GM06990 (cell line): ENCODE data around the gene MAN2C1.
"Not testable (repeated sequence)": the region's sequence is repeated elsewhere in the genome, so short reads cannot be mapped to it uniquely, and the experiment has no call there.

Experiments used
- DNase-seq: peaks from one replicate; pipeline ENCODE4 v3.0.0-alpha.2; 2011; ENCODE audit not compliant: insufficient read length; ENCODE audit errors: extremely low read depth
- H3K27me3 ChIP-seq: replicated peaks from 2 replicates; pipeline ENCODE4 v1.6.0; 2011; ENCODE audit warnings: low read length; ENCODE audit not compliant: control insufficient read depth, insufficient read depth
- H3K36me3 ChIP-seq: 2 replicates; pipeline ENCODE4 v1.5.1; 2011; ENCODE audit warnings: low read length; ENCODE audit not compliant: control insufficient read depth, insufficient read depth
- H3K4me3 ChIP-seq: replicated peaks from 2 replicates; pipeline ENCODE4 v1.5.1; 2011; ENCODE audit warnings: low read depth, mild to moderate bottlenecking, control low read depth, low read length
- CTCF ChIP-seq: IDR thresholded peaks from 2 replicates; pipeline ENCODE4 v1.5.1; 2011; ENCODE audit warnings: low read length, control low read depth, mild to moderate bottlenecking, inconsistent platforms; ENCODE audit not compliant: insufficient read depth, poor library complexity, severe bottlenecking

MAN2C1 gene

DNA sequence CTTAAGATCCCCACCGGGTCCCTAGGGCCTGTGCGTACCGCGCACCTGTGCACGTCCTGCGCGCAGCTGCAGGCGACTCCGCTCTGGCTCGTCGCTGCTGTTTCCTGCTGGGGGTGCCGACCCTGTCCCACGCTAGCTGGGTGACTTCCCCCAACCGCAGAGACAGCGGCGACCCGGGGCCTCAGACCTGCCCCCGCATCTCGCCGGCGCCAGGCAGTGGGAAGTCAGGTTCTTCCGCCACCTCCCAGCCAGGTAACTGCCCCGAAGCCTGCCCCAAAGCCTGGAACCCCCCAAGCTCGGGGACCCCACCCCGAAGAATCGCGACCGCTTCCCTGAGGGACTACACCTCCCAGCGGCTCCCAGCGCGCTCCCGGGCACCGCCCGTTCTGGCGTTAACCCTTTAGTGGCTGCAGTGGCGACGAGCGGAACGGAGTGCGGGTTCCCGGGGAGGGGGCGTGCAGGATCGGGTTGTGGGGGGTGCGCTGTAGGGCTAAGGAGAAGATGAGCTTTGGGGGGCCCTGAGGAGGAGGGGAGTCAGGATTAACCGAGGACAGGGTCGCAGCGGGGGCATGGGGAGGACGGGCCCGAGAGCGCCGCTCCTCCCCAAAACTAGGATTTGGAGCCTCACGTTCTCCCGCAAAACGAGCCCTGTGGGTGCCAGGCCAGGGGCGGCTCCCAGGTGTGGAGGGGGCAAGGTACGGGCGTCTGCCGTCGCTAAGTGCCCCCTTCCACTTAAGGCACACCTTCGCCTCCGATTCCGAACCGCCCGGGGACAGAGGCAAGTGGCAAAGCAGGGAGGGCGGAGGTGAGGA, 21.0 kb downstream of the MAN2C1 start:
- TF ChIP-seq CTCF: no peak
- peak; percentile 83 for DNase-seq

DNA sequence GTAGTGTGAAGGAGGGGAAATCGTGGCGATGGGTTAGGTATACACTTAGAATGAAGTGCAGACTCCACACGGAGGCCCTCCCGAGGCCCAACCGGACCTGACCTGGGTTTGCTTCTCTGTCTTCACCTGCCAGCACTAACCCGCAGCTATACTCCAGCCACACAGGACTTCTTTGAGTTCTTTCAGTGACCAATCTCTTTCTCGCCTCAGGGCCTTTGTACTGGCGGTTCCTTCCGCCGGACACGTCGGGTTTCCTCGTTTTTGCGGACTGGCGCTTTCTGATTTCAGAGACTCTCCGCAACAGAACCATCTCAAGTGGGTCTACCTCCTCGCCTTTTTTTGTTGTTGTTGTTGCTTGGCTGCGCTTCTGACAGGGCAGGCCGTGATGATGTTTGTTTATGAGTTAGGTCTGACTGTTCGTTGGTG, 21.6 kb downstream of the MAN2C1 start, which contains the start of gene NEIL1:
NEIL1 (plus strand) TSS at position 244 of the 426 bp plus-strand sequence. CDS start 1,867 bp downstream, outside the sequence.
- H3K4me3 ChIP-seq: peak within 1 kb of the TSS; percentile 65
- no peaks in the 10 kb centered on the region; the same call in 1 of the 2 replicates for H3K27me3 ChIP-seq
- TF ChIP-seq CTCF: no peak
- H3K36me3 ChIP-seq: no peaks in the 10 kb centered on the region
- no peak for DNase-seq

More for the DNA sequence above, 21.0 kb downstream of the MAN2C1 start:
- H3K27me3 ChIP-seq: no peaks in the 10 kb centered on the region; the same call in 1 of the 2 replicates
- peak overlapping the region; percentile 65 for H3K4me3 ChIP-seq
- no peaks in the 10 kb centered on the region; the same call in 1 of the 2 replicates for H3K36me3 ChIP-seq

DNA sequence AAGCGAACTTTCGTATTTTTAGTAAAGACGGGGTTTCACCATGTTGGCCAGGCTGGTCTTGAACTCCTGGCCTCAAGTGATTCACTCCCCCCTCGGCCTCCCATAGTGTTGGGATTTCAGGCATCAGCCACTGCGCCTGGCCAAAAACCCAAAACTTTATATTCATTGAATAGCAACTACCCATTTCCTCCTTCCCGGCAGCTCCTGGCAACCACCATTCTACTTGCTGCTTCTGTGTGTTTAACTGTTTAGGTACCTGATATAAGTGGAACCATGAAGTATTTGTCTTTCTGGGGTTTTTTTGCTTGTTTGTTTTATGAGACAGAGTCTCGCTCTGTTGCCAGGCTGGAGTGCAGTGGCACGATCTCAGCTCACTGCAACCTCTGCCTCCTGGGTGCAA, 24.5 kb downstream of the MAN2C1 start:
- DNase-seq, H3K4me3 ChIP-seq, H3K36me3 ChIP-seq, H3K27me3 ChIP-seq: not testable (repeated sequence)

DNA sequence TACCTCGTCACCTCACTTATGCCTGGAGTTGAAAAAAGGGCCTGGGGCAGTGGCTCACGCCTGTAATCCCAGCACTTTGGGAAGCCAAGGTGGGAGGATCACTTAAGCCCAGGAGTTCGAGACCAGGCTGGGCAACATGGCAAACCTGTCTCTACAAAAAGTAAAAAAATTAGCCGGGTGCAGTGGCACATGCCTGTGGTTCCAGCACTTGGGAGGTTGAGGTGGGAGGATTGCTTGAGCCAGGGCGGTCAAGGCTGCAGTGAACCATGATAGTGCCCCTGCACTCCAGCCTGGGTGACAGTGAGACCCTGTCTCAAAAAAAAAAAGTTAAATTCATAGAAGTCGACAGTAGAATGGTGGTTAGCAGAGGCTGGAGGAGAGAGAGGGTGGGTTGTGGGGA, 26.2 kb downstream of the MAN2C1 start:
- Histone ChIP-seq H3K4me3 (no peak overlapping the region), H3K36me3 (peaks cover 12% of the 10 kb centered on the region), H3K27me3 (no peaks in the 10 kb centered on the region; the same call in 1 of the 2 replicates)
- DNase-seq: no peak
- TF ChIP-seq CTCF: no peak

DNA sequence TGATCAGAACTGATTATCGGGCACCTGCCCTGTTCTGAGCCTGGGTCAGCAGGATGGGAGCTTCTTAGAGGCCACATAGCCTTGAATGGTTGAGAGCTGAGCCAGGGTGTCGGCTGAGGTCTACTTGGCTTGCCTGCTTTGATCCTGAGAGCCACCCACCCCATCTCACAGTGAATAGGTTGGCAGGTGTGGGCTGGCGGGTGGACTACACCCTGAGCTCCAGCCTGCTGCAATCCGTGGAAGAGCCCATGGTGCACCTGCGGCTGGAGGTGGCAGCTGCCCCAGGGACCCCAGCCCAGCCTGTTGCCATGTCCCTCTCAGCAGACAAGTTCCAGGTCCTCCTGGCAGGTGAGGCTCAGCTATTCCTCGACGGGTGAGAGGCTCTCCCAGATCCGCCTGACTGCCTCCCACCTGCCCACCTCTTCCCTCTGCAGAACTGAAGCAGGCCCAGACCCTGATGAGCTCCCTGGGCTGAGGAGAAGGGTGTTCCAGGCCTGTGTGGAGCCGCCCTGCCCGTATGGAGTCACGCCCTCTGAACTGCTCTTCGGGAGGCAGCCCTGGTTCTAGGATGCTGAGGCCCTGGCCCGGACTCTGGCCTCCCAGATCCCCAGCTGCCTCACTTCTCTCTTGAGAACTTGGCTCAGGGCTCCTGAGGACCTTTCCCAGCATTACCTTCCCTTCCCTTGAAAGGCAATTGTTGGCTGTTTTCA, 28.7 kb downstream of the MAN2C1 start:
- no peak for TF ChIP-seq CTCF
- Histone ChIP-seq H3K27me3 (no peaks in the 10 kb centered on the region), H3K36me3 (peaks cover 12% of the 10 kb centered on the region), H3K4me3 (no peak overlapping the region)
- DNase-seq: no peak

- Histone ChIP-seq H3K27me3 (no peaks in the 10 kb centered on the region), H3K4me3 (no peak overlapping the region), H3K36me3 (peaks cover 12% of the 10 kb centered on the region)
- no peak for DNase-seq
- TF ChIP-seq CTCF: no peak
Measured at GRCh38 chr15:75338661-75339240, 29.7 kb downstream of the MAN2C1 start.
